ENCODE results near the gene APBB2.
"Not testable (repeated sequence)": the region's sequence is repeated elsewhere in the genome, so short reads cannot be mapped to it uniquely, and the experiment has no call there.

DNA sequence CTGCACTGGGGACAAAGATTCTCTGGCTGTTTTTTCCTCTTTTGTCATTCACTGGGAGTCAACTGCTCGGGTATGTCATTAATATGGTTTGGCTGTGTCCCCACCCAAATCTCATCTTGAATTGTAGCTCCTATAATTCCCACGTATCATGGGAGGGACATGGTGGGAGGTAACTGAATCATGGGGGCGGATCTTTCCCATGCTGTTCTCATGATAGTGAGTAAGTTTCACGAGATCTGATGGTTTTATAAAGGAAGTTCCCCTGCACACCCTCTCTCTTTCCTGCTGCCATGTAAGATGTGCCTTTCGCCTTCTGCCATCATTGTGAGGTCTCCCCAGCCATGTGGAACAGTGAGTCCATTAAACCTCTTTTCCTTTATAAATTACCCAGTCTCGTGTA is 294.4 kb downstream of the APBB2 start:
- not testable (repeated sequence) for TF ChIP-seq POLR2AphosphoS5 (IDR thresholded peaks at IDR 0.05; ENCODE audit: borderline replicate concordance, low read depth, low read length); EZH2 (IDR thresholded peaks at IDR 0.05)
